ENCODE data around the gene NR2F2. TPM values are rescaled to one million over a fixed set of nuclear protein-coding genes. Genes with fewer than 3 reads are reported as not detected.

The NR2F2 gene
- total RNA-seq, 4 donors from 2014 or later = 4.3 to 14.6 (median 9.3) TPM

- intact Hi-C loops (cut with DNase I; ENCODE audit: low total_unique reads) = no loop called here
- Histone ChIP-seq H3K4me1 (peaks cover 0 to 4% of the 10 kb centered on the region in 2 donors), H3K9me3 (no peaks in the 10 kb centered on the region), H3K36me3 (no peaks in the 10 kb centered on the region), H3K4me3 (no peak overlapping the region), H3K27me3 (no peaks in the 10 kb centered on the region), H3K27ac (no peak overlapping the region)
- no peak for DNase-seq
- TF ChIP-seq POLR2A (IDR thresholded peaks at IDR 0.05) (no peak), CTCF (IDR thresholded peaks at IDR 0.05 in 4 of 5, conservative IDR thresholded peaks at IDR 0.05 in 1 of 5) (no peak)
- in situ Hi-C loops (cut with MboI; ENCODE audit: low sequenced_read_pairs in 4 of 4) = loop anchor here in 1 of 4 donors (25.0 kb wide), 1 partner anchor 1044 kb away; no protein-coding TSS in a partner anchor
- ATAC-seq = no peak
Measured at GRCh38 chr15:96306321-96306720, 24.2 kb upstream of the NR2F2 start.

- Histone ChIP-seq H3K4me3 (no peak overlapping the region), H3K27ac (no peak overlapping the region), H3K36me3 (no peaks in the 10 kb centered on the region), H3K4me1 (peaks cover 0 to 3% of the 10 kb centered on the region in 2 donors), H3K27me3 (no peaks in the 10 kb centered on the region), H3K9me3 (no peaks in the 10 kb centered on the region)
- in situ Hi-C loops (cut with MboI; ENCODE audit: low sequenced_read_pairs in 4 of 4) (loop anchor here in 1 of 4 donors (25.0 kb wide), 1 partner anchor 1046 kb away; no protein-coding TSS in a partner anchor), intact Hi-C loops (cut with DNase I; ENCODE audit: low total_unique reads) (no loop called here)
- DNase-seq (no peak), ATAC-seq (no peak)
- TF ChIP-seq CTCF (IDR thresholded peaks at IDR 0.05 in 4 of 5, conservative IDR thresholded peaks at IDR 0.05 in 1 of 5) (no peak), POLR2A (IDR thresholded peaks at IDR 0.05) (no peak)
Measured at GRCh38 chr15:96307856-96308394, 22.6 kb upstream of the NR2F2 start.

DNA sequence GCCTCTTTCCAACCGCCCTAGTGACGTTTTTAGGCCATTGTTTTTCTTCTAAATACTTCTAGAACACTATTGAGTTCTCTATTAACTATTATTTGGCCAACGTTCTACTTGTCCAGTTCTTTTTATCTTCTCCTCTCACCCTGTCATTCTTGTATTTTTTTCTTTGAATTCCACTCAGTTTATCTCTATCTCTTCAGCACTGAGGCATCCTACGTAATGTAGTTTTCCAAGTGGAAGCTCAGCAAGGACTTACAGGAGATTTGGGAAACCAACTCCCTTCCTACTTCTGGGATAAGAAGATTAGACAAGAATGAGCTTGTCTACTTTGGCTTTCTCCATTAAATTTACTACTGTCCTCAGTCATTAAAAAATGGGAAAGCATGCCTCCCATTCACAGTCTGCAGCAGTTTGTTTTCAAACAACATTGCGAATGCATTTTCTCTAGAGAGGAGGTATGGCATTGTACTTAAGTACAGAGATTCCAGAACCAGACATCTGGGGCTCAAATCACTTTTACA lies 21.3 kb upstream of the NR2F2 start:
- Histone ChIP-seq H3K27ac (no peak overlapping the region), H3K27me3 (no peaks in the 10 kb centered on the region), H3K4me1 (no peaks in the 10 kb centered on the region), H3K36me3 (no peaks in the 10 kb centered on the region), H3K9me3 (no peaks in the 10 kb centered on the region), H3K4me3 (no peak overlapping the region)
- intact Hi-C loops (cut with DNase I; ENCODE audit: low total_unique reads) = no loop called here
- in situ Hi-C loops (cut with MboI; ENCODE audit: low sequenced_read_pairs in 4 of 4) = loop anchor here in 1 of 4 donors (25.0 kb wide), 1 partner anchor 1047 kb away; no protein-coding TSS in a partner anchor
- no peak for DNase-seq
- ATAC-seq = no peak
- no peak for TF ChIP-seq POLR2A (IDR thresholded peaks at IDR 0.05)
- no peak for TF ChIP-seq CTCF (IDR thresholded peaks at IDR 0.05 in 4 of 5, conservative IDR thresholded peaks at IDR 0.05 in 1 of 5)

DNA sequence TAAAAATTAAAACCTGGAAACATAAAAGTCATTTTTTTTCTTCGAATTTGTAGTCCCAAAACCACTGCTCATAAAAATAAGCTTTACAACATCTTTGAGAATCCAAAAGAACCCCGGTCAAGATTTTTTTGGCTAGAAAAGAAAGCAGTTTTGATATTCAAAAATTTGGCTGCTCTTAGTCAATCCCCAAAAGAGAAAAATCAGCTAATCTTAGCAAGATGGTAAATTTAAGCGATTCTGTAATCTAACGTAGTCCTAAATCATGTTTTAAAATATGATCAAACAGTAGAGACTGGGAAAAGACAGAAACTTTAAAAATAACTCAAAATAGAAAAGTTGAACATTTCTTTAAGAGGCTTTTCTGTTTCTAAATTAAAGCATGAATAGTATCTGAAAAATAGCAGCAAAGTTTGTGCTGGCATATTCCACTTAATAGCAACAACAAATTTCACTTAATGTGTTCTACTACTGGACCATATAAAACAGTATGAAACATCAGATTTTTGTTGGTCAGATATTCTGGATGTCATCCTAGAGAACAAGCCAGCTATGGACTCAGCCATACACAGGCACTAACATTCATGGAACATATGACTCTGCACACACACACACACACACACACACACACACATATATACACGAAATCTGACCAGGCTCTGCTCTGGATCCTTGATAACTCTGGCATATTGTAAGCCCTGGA lies 19.1 kb upstream of the NR2F2 start:
- in situ Hi-C loops (cut with MboI; ENCODE audit: low sequenced_read_pairs in 4 of 4) (loop anchor here in 1 of 4 donors (25.0 kb wide), 1 partner anchor 1049 kb away; no protein-coding TSS in a partner anchor), intact Hi-C loops (cut with DNase I; ENCODE audit: low total_unique reads) (no loop called here)
- no peaks in the 10 kb centered on the region for H3K27me3 ChIP-seq
- no peaks in the 10 kb centered on the region for H3K36me3 ChIP-seq
- H3K4me1 ChIP-seq = no peaks in the 10 kb centered on the region
- ATAC-seq (no peak), DNase-seq (no peak)
- no peaks in the 10 kb centered on the region for H3K9me3 ChIP-seq
- H3K27ac ChIP-seq = no peak overlapping the region
- TF ChIP-seq POLR2A (IDR thresholded peaks at IDR 0.05) (no peak), CTCF (IDR thresholded peaks at IDR 0.05 in 4 of 5, conservative IDR thresholded peaks at IDR 0.05 in 1 of 5) (no peak)
- H3K4me3 ChIP-seq = no peak overlapping the region
